Measurements from ENCODE around the gene AZIN2. TPM values are rescaled to one million over a fixed set of nuclear protein-coding genes. Genes with fewer than 3 reads are reported as not detected.
"Not testable (repeated sequence)": the region's sequence is repeated elsewhere in the genome, so short reads cannot be mapped to it uniquely, and the experiment has no call there.

AZIN2 gene
- total RNA-seq, 1 experiment from 2014 or later = 3.6 TPM

DNA sequence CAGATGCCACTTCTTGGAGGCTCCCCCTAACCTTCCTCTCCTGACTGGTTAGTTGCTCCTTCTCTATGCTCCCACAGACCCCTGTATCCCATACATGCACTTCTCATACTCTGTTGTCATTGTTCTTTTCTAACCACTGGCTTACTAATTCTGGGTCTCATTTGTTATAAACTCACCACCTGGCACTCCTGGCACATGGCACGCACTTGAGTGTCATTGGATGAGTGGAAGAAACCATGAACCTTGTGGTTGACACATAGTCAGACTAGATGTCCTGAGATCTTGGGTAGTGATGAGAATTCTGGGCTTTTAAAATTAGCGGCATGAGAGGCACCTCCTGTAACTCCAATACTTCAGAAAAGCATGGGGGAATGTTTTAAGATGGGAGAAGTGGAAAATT, 51.6 kb downstream of the AZIN2 start:
- no peak for TF ChIP-seq CTCF (IDR thresholded peaks at IDR 0.05; ENCODE audit: unreplicated experiment)
- Mint-ChIP-seq H3K27ac (ENCODE audit: unreplicated experiment) (no peak overlapping the region), H3K9me3 (ENCODE audit: low read depth, unreplicated experiment) (no peaks in the 10 kb centered on the region), H3K4me3 (ENCODE audit: low read depth, unreplicated experiment) (no peak overlapping the region), H3K27me3 (ENCODE audit: unreplicated experiment) (peaks cover 22% of the 10 kb centered on the region), H3K4me1 (ENCODE audit: low read depth, unreplicated experiment) (no peaks in the 10 kb centered on the region), H3K36me3 (ENCODE audit: insufficient read depth, unreplicated experiment) (peaks cover 3% of the 10 kb centered on the region)
- BruUV-seq (replicated peaks) = no TSS peak
- intact Hi-C loops (cut with micrococcal nuclease; ENCODE audit: unreplicated experiment) = no loop called here
- no peak for DNase-seq
- CTCF ChIA-PET = no interaction called here

- no peak for TF ChIP-seq CTCF (IDR thresholded peaks at IDR 0.05; ENCODE audit: unreplicated experiment)
- Mint-ChIP-seq H3K27ac (ENCODE audit: unreplicated experiment) (no peak overlapping the region), H3K27me3 (ENCODE audit: unreplicated experiment) (peaks cover 26% of the 10 kb centered on the region), H3K9me3 (ENCODE audit: low read depth, unreplicated experiment) (no peaks in the 10 kb centered on the region), H3K4me1 (ENCODE audit: low read depth, unreplicated experiment) (no peaks in the 10 kb centered on the region), H3K36me3 (ENCODE audit: insufficient read depth, unreplicated experiment) (no peaks in the 10 kb centered on the region), H3K4me3 (ENCODE audit: low read depth, unreplicated experiment) (no peak overlapping the region)
- no peak for DNase-seq
- intact Hi-C loops (cut with micrococcal nuclease; ENCODE audit: unreplicated experiment) = no loop called here
- BruUV-seq (replicated peaks) = no TSS peak
- CTCF ChIA-PET = no interaction called here
Measured at GRCh38 chr1:33133478-33134105, 52.6 kb downstream of the AZIN2 start.

GRCh38 chr1:33136041-33136440, 55.1 kb downstream of the AZIN2 start:
- H3K36me3 Mint-ChIP-seq (ENCODE audit: insufficient read depth, unreplicated experiment); CTCF ChIA-PET; BruUV-seq (replicated peaks); DNase-seq; H3K4me1 Mint-ChIP-seq (ENCODE audit: low read depth, unreplicated experiment); H3K27ac Mint-ChIP-seq (ENCODE audit: unreplicated experiment); H3K4me3 Mint-ChIP-seq (ENCODE audit: low read depth, unreplicated experiment); H3K9me3 Mint-ChIP-seq (ENCODE audit: low read depth, unreplicated experiment); intact Hi-C loops (cut with micrococcal nuclease; ENCODE audit: unreplicated experiment): not testable (repeated sequence)
- peaks cover 35% of the 10 kb centered on the region for H3K27me3 Mint-ChIP-seq (ENCODE audit: unreplicated experiment)

- no peaks in the 10 kb centered on the region for H3K36me3 Mint-ChIP-seq (ENCODE audit: insufficient read depth, unreplicated experiment)
- no TSS peak for BruUV-seq (replicated peaks)
- H3K9me3 Mint-ChIP-seq (ENCODE audit: low read depth, unreplicated experiment) = no peaks in the 10 kb centered on the region
- no peaks in the 10 kb centered on the region for H3K4me1 Mint-ChIP-seq (ENCODE audit: low read depth, unreplicated experiment)
- DNase-seq = no peak
- H3K27me3 Mint-ChIP-seq (ENCODE audit: unreplicated experiment) = peaks cover 35% of the 10 kb centered on the region
- no peak overlapping the region for H3K27ac Mint-ChIP-seq (ENCODE audit: unreplicated experiment)
- no peak overlapping the region for H3K4me3 Mint-ChIP-seq (ENCODE audit: low read depth, unreplicated experiment)
- CTCF ChIA-PET = no interaction called here
- no peak for TF ChIP-seq CTCF (IDR thresholded peaks at IDR 0.05; ENCODE audit: unreplicated experiment)
- intact Hi-C loops (cut with micrococcal nuclease; ENCODE audit: unreplicated experiment) = no loop called here
Measured at GRCh38 chr1:33137800-33138199, 56.8 kb downstream of the AZIN2 start.
